Frontal cortex (tissue), 4 donors: ENCODE results near the gene YWHAG. TPM values are rescaled to one million over a fixed set of nuclear protein-coding genes. Genes with fewer than 3 reads are reported as not detected.

ENCODE experiments used
- DNase-seq, 2 donors: peaks; one replicate each; pipeline ENCODE4 v3.0.0; 2012; ENCODE audit warnings: low spot score in 2 of 2
- FAIRE-seq: peaks from 2 replicates; lab custom pipeline; 2012; peaks lifted over from hg19 to GRCh38; lab: Jason Lieb, UNC
- total RNA-seq: library from RNA; depleted of rRNA; stranded (reverse); fragments of >200 nt; gene quantifications from one replicate; pipeline ENCODE4 v1.2.3, GENCODE V29; 2014
- donor health status: control.
- donor health status: control.
- donor health status: control.

The YWHAG gene
- total RNA-seq, 1 donor from 2014 or later, result 404 TPM

DNA sequence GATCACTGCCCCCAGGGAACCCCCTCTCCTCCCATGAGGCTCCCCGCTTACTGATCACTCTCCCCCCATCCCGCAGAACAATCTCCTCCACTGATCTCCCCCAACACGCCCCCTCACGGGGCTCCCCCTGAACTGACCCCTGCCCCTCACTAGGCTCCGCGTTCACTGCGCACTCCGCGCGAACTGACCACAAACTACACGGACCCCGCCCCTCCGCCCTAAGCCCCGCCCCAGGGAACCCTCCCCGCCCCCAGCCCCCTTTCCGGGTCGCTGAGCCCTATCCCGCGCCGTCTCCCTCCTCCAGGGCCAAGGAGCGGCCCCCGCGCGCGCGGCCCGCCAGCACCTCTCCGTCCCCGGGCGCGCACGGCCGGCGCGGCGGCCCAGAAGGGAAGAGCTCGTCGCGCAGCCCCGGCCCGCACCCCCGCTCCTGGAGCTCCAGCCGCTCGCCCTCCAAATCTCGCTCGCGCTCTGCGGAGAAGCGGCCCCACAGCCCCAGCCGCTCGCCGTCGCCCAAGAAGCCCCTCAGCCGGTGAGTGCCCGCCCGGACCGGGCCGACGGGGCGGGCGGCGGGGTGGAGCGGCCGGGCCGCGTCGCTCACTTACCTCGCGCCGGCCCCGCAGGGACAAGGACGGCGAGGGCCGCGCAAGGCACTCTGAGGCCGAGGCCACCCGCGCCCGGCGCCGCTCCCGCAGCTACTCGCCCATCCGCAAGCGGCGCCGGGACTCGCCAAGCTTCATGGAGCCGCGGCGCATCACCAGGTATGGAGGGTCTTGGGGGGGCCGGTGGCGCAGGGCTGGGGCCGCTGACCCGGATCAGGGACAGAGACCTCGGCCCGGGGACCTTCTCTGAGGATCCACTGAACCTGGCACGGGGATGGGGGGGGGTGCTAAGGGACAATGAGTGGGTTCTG lies 76.2 kb downstream of the YWHAG start:
- FAIRE-seq (no peak), DNase-seq (no peak)

DNA sequence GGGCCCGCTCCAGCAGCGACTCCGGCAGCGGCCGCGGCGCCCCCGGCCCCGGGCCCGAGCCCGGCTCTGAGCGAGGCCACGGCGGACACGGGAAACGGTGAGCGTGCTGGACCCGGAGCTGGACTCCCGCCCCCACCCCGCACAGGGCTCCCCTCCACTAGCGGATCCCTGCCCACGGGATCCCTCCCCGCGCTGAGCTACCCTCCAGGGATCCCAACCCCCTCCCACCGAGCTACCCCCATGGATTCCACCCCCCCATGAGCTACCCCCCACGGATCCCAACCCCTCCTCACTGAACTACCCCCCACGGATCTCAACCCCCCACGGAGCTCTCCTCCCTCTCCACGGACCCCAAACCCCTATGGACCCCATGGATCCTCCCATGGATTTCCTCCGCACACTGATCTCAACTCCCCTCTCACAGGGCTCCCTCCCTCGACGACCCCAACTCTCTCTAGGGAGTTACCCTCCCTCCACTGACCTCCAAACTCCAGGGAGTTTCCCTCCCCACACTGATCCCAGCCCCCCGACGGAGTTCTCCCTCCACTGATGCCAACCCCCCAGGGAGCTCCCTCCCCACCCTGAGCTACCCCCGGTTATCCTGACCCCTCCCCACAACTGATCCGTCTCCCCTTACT lies 77.0 kb downstream of the YWHAG start:
- DNase-seq (peak in 1 of 2 donors; percentile 45), FAIRE-seq (no peak)

DNA sequence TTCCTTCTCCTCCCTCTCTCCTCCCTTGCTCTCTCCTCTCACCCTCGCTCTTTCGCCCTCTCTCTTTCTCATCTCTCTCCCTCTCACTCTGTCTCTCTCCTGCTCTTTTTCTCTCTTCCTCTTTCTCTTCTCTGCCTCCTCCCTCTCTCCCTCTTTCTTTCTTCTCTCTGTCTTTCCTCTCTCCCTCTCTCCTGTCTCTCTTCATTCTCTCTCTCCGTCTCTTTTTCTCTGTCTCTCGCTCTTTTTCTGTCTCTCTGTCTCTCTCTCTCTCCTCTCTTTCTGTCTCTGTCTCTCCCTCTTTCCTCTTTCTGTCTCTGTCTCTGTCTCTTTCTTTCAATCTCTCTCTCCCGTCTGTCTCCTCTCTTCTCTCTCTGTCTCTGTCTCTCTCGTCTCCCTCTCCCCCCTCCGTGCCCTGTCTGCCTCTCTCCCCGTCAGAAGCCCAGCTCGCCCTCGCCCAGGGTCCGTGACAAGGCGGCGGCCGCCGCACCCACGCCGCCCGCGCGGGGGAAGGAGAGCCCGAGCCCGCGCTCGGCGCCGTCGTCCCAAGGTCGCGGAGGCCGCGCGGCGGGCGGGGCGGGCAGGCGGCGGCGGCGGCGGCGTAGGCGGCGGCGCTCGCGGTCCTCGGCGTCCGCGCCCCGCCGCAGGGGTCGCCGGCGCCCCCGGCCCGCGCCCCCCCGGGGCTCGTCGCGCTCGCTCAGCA lies 77.6 kb downstream of the YWHAG start:
- DNase-seq (peak in 1 of 2 donors; percentile 63), FAIRE-seq (no peak)

DNA sequence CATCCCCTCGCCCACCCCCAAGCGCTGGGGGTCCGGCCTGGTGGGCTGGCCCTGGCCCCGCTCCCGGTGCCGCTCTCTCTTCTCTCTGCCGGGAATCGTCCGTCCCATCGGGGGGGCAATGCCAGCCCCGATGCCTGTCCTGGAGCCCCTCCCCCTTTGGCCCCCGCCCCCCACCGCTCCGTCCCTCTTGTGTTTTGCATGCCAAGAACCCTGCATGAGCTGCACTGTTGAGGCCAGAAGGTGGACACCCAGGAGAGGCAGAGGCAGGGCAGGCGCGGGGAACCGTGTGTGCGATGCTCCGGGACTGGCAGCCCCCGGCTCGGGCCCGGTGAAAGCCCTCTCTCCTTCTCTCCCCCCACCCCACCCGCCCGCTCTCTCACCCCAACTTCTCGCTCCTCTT lies 78.4 kb downstream of the YWHAG start:
- no peak for FAIRE-seq
- DNase-seq, result no peak

DNA sequence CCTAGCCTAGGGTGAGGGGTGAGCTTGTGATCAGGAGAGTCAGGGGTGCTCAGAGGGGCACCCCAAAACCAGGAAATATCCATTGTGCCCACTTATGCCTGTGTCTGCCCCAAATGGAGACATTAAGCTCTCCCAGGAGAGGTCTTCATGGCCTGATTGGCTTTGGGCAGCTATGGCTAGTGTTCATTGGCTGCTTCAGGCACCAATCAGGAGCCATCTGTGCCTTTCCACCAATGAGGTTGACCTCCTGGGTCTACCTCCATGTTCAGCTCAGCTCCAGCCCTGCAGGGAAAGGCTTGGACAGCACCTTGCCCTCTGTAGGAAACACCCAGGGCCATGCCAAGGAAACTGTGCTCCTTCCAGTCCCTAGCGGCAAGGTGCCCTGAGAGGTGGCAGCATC lies 80.3 kb downstream of the YWHAG start:
- FAIRE-seq, result no peak
- DNase-seq, result no peak

Other genes starting within 250 kb of the YWHAG start
- gene SRRM3, start 157.1 kb downstream of the YWHAG start, total RNA-seq, result 6.1 TPM
- 2.4 TPM for gene HSPB1, start 56.3 kb downstream of the YWHAG start, total RNA-seq
- 1.6 TPM for gene SSC4D, start 50.7 kb upstream of the YWHAG start, total RNA-seq
- gene ZP3, start 66.0 kb upstream of the YWHAG start, total RNA-seq, result 1.2 TPM
- gene DTX2, start 102.7 kb upstream of the YWHAG start, total RNA-seq, result 1.6 TPM
- gene UPK3B, start 151.6 kb upstream of the YWHAG start, total RNA-seq, result not detected
- gene SPDYE16, start 184.3 kb upstream of the YWHAG start, total RNA-seq, result 0.41 TPM